HepG2 (cell line): ENCODE results near the gene CA9. TPM values are rescaled to one million over a fixed set of nuclear protein-coding genes. Genes with fewer than 3 reads are reported as not detected.

Source experiments
- CCAR2 ChIP-seq: fragments of 200-400 bp; formaldehyde crosslinking; optimal IDR thresholded peaks from 2 replicates; pipeline ENCODE3; 2018; ENCODE audit warnings: low read depth, mild to moderate bottlenecking, low read length, moderate library complexity
- DBP ChIP-seq: sonication (generic); formaldehyde crosslinking; IDR thresholded peaks from 2 replicates; pipeline ENCODE4 v1.4.0; 2020; ENCODE audit warnings: missing genetic modification reagents; ENCODE audit errors: not compliant biosample characterization
- HMGXB3 ChIP-seq: sonication (generic); formaldehyde crosslinking; IDR thresholded peaks from 2 replicates; pipeline ENCODE4 v1.4.0; 2020; ENCODE audit warnings: missing genetic modification reagents, borderline replicate concordance
- JUNB ChIP-seq: sonication (generic); formaldehyde crosslinking; IDR thresholded peaks from 2 replicates; pipeline ENCODE4 v1.8.0; 2022; ENCODE audit warnings: missing genetic modification reagents, mild to moderate bottlenecking, borderline replicate concordance
- KLF12 ChIP-seq: sonication (generic); formaldehyde crosslinking; IDR thresholded peaks from 2 replicates; pipeline ENCODE4 v1.4.0; 2020; ENCODE audit warnings: missing genetic modification reagents, borderline replicate concordance
- LRRFIP1 ChIP-seq: sonication (generic); formaldehyde crosslinking; conservative IDR thresholded peaks from 2 replicates; pipeline ENCODE4 v1.4.0; 2020; ENCODE audit warnings: missing genetic modification reagents
- MAFG ChIP-seq: sonication (generic); formaldehyde crosslinking; IDR thresholded peaks from 2 replicates; pipeline ENCODE4 v1.5.1; 2020; ENCODE audit warnings: mild to moderate bottlenecking, missing genetic modification reagents
- MED8 ChIP-seq: sonication (generic); formaldehyde crosslinking; IDR thresholded peaks from 2 replicates; pipeline ENCODE4 v1.8.1; 2023; ENCODE audit warnings: mild to moderate bottlenecking, missing genetic modification reagents; ENCODE audit not compliant: insufficient replicate concordance
- MEIS2 ChIP-seq: sonication (generic); formaldehyde crosslinking; IDR thresholded peaks from 2 replicates; pipeline ENCODE4 v1.9.0; 2021; ENCODE audit warnings: mild to moderate bottlenecking, missing genetic modification reagents
- NFE2 ChIP-seq: sonication (generic); formaldehyde crosslinking; IDR thresholded peaks from 2 replicates; pipeline ENCODE4 v1.4.0; 2020; ENCODE audit warnings: missing genetic modification reagents
- PHF5A ChIP-seq: IDR thresholded peaks from one replicate; pipeline ENCODE4 v1.6.1; 2018; ENCODE audit warnings: low read depth, missing genetic modification reagents; ENCODE audit not compliant: unreplicated experiment
- PTBP1 ChIP-seq: fragments of 200-400 bp; formaldehyde crosslinking; IDR thresholded peaks from 2 replicates; pipeline ENCODE4 v1.6.1; 2018; ENCODE audit warnings: low read length, low read depth; ENCODE audit not compliant: poor library complexity, severe bottlenecking
- REL ChIP-seq: sonication (generic); formaldehyde crosslinking; conservative IDR thresholded peaks from 2 replicates; pipeline ENCODE4 v1.8.0; 2022; ENCODE audit warnings: mild to moderate bottlenecking, missing genetic modification reagents, moderate library complexity
- SRSF4 ChIP-seq: fragments of 200-400 bp; formaldehyde crosslinking; IDR thresholded peaks from one replicate; pipeline ENCODE4 v1.6.1; 2018; ENCODE audit warnings: mild to moderate bottlenecking, low read depth, low read length, moderate library complexity; ENCODE audit not compliant: poor library complexity, severe bottlenecking
- TBP ChIP-seq: sonication (generic); formaldehyde crosslinking; IDR thresholded peaks from 2 replicates; pipeline ENCODE4 v1.5.0; 2020; ENCODE audit warnings: missing genetic modification reagents
- ZNF709 ChIP-seq: sonication (generic); formaldehyde crosslinking; IDR thresholded peaks from 2 replicates; pipeline ENCODE4 v1.5.0; 2020; ENCODE audit warnings: mild to moderate bottlenecking, missing genetic modification reagents
- ZNF749 ChIP-seq: sonication (generic); formaldehyde crosslinking; IDR thresholded peaks from 2 replicates; pipeline ENCODE4 v1.8.0; 2022; ENCODE audit warnings: mild to moderate bottlenecking, missing genetic modification reagents, moderate library complexity, borderline replicate concordance
- ZNF777 ChIP-seq: sonication (generic); formaldehyde crosslinking; IDR thresholded peaks from 2 replicates; pipeline ENCODE4 v1.4.0; 2020; ENCODE audit warnings: missing genetic modification reagents
- polyA plus RNA-seq, 8 experiments: library from polyadenylated mRNA; depleted of rRNA in 3 of 8; stranded (reverse) in 7 of 8; unstranded in 1 of 8; fragments of >200 nt; fragmentation: Illumina TruSeq in 4 of 8; extraction: Trizol in 4 of 8; gene quantifications; 2 replicates each; pipeline versions ENCODE4 v1.2.1 to v1.2.3, GENCODE V29; 2011 to 2016; ENCODE audit warnings: low read depth in 4 of 8, missing spikeins in 1 of 8, mixed read lengths in 1 of 8; ENCODE audit not compliant: insufficient read depth in 1 of 8
- total RNA-seq, 5 experiments: library from RNA; depleted of rRNA; stranded (reverse); fragments of >200 nt; fragmentation: Illumina TruSeq; extraction: Trizol; gene quantifications; 2 replicates each; pipeline ENCODE4 v1.2.3, GENCODE V29; 2016; ENCODE audit warnings: low read depth in 1 of 5
- TF ChIP-seq, protein P1 (sequence below): sonication (generic); formaldehyde crosslinking; conservative IDR thresholded peaks from 2 replicates; pipeline ENCODE4 v1.4.0; 2020; ENCODE audit warnings: missing genetic modification reagents
- TF ChIP-seq, protein P2 (sequence below): sonication (generic); formaldehyde crosslinking; IDR thresholded peaks from 2 replicates; pipeline ENCODE4 v1.4.0; 2020; ENCODE audit warnings: mild to moderate bottlenecking, missing genetic modification reagents

Gene CA9
- total and polyA plus RNA-seq, 2 of the 13 experiments (the other 11 are each of a cell fraction or from before 2014, with no cell fraction given), result 0.13 to 152 TPM

- TF ChIP-seq, protein P1, sequence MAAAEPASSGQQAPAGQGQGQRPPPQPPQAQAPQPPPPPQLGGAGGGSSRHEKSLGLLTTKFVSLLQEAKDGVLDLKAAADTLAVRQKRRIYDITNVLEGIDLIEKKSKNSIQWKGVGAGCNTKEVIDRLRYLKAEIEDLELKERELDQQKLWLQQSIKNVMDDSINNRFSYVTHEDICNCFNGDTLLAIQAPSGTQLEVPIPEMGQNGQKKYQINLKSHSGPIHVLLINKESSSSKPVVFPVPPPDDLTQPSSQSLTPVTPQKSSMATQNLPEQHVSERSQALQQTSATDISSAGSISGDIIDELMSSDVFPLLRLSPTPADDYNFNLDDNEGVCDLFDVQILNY (CRISPR knock-in tag), result no peak
- TF ChIP-seq JUNB (CRISPR knock-in tag) (no peak), MAFG (CRISPR knock-in tag) (no peak), KLF12 (CRISPR knock-in tag) (no peak), ZNF749 (CRISPR knock-in tag) (no peak), LRRFIP1 (CRISPR knock-in tag) (no peak), NFE2 (CRISPR knock-in tag) (no peak), DBP (no peak), MED8 (CRISPR knock-in tag) (no peak), MEIS2 (CRISPR knock-in tag) (no peak), ZNF777 (no peak), CCAR2 (no peak), PTBP1 (no peak), ZNF709 (CRISPR knock-in tag) (no peak), REL (CRISPR knock-in tag) (no peak), TBP (no peak), SRSF4 (no peak), PHF5A (no peak), HMGXB3 (CRISPR knock-in tag) (no peak)
- TF ChIP-seq, protein P2, sequence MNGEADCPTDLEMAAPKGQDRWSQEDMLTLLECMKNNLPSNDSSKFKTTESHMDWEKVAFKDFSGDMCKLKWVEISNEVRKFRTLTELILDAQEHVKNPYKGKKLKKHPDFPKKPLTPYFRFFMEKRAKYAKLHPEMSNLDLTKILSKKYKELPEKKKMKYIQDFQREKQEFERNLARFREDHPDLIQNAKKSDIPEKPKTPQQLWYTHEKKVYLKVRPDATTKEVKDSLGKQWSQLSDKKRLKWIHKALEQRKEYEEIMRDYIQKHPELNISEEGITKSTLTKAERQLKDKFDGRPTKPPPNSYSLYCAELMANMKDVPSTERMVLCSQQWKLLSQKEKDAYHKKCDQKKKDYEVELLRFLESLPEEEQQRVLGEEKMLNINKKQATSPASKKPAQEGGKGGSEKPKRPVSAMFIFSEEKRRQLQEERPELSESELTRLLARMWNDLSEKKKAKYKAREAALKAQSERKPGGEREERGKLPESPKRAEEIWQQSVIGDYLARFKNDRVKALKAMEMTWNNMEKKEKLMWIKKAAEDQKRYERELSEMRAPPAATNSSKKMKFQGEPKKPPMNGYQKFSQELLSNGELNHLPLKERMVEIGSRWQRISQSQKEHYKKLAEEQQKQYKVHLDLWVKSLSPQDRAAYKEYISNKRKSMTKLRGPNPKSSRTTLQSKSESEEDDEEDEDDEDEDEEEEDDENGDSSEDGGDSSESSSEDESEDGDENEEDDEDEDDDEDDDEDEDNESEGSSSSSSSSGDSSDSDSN (CRISPR knock-in tag), result peak; percentile 51; the same call in 1 of the 2 replicates
Observed at GRCh38 chr9:35646153-35646532, 27.6 kb upstream of the CA9 start (continued).
